MM.1S (cell line): Measurements from ENCODE around the gene CARMIL1.

ENCODE experiments used
- DNase-seq: peaks from one replicate; pipeline ENCODE4 v3.0.0-alpha.2; 2015
- H2AFZ ChIP-seq: fragments of 300-600 bp; sonication (generic); 2 replicates; pipeline ENCODE4 v1.6.0; 2016; ENCODE audit warnings: antibody characterized with exemption, low read length
- H3F3A ChIP-seq: fragments of 300-600 bp; sonication (generic); 2 replicates; pipeline ENCODE4 v1.6.1; 2016; ENCODE audit warnings: mild to moderate bottlenecking, antibody characterized with exemption, low read length, moderate library complexity, mixed read lengths; ENCODE audit not compliant: insufficient read depth
- H3K27ac ChIP-seq: fragments of 300-600 bp; sonication (generic); 2 replicates; pipeline ENCODE4 v1.5.1; 2016; ENCODE audit warnings: mild to moderate bottlenecking, low read length
- H3K27me3 ChIP-seq: fragments of 300-600 bp; sonication (generic); replicated peaks from 2 replicates; pipeline ENCODE4 v1.6.0; 2016; ENCODE audit warnings: low read length; ENCODE audit not compliant: insufficient read depth
- H3K36me3 ChIP-seq: fragments of 300-600 bp; sonication (generic); replicated peaks from 2 replicates; pipeline ENCODE4 v1.6.1; 2016; ENCODE audit warnings: mild to moderate bottlenecking, low read length, mixed read lengths; ENCODE audit not compliant: insufficient read depth
- H3K4me1 ChIP-seq: fragments of 300-600 bp; sonication (generic); 2 replicates; pipeline ENCODE4 v1.6.1; 2016; ENCODE audit warnings: low read length, mixed read lengths
- H3K4me2 ChIP-seq: fragments of 300-600 bp; sonication (generic); 2 replicates; pipeline ENCODE4 v1.6.0; 2016; ENCODE audit warnings: low read depth, low read length
- H3K4me3 ChIP-seq: fragments of 300-600 bp; sonication (generic); 2 replicates; pipeline ENCODE4 v1.5.1; 2016; ENCODE audit warnings: low read length, mixed read lengths
- H3K79me2 ChIP-seq: fragments of 300-600 bp; sonication (generic); 2 replicates; pipeline ENCODE4 v1.6.1; 2016; ENCODE audit warnings: mixed run types, low read length, mixed read lengths
- H3K9ac ChIP-seq: fragments of 300-600 bp; sonication (generic); 2 replicates; pipeline ENCODE4 v1.6.1; 2016; ENCODE audit warnings: low read length, mixed read lengths
- H3K9me2 ChIP-seq: fragments of 300-600 bp; sonication (generic); replicated peaks from 2 replicates; pipeline ENCODE4 v1.6.1; 2016; ENCODE audit warnings: mild to moderate bottlenecking, low read length, mixed read lengths; ENCODE audit not compliant: insufficient read depth
- H3K9me3 ChIP-seq: fragments of 300-600 bp; sonication (generic); replicated peaks from 2 replicates; pipeline ENCODE4 v1.6.1; 2016; ENCODE audit warnings: mild to moderate bottlenecking, low read length, mixed read lengths; ENCODE audit not compliant: insufficient read depth
- H4K20me1 ChIP-seq: fragments of 300-600 bp; sonication (generic); 2 replicates; pipeline ENCODE4 v1.6.1; 2016; ENCODE audit warnings: mild to moderate bottlenecking, low read length, moderate library complexity, mixed read lengths; ENCODE audit not compliant: insufficient read depth
- CTCF ChIP-seq: fragments of 300-600 bp; sonication (generic); IDR thresholded peaks from 2 replicates; pipeline ENCODE4 v1.5.1; 2016; ENCODE audit warnings: antibody characterized with exemption, low read length, mixed read lengths
- EZH2 ChIP-seq: fragments of 300-600 bp; sonication (generic); optimal IDR thresholded peaks from 2 replicates; pipeline ENCODE3; 2017; ENCODE audit warnings: low read depth, mild to moderate bottlenecking, antibody characterized with exemption, low read length, mixed read lengths
- EZH2phosphoT487 ChIP-seq: fragments of 300-600 bp; sonication (generic); IDR thresholded peaks from 2 replicates; pipeline ENCODE4 v1.6.1; 2018; ENCODE audit warnings: antibody characterized with exemption, low read length

Gene CARMIL1

GRCh38 chr6:25332165-25332564 is 53.0 kb downstream of the CARMIL1 start:
- peaks cover 99% of the 10 kb centered on the region for H3K79me2 ChIP-seq
- no peaks in the 10 kb centered on the region for H3K36me3 ChIP-seq
- no peak overlapping the region for H3K9ac ChIP-seq
- H2AFZ ChIP-seq, result no peak overlapping the region
- H3K4me1 ChIP-seq, result peaks cover 23% of the 10 kb centered on the region
- no peaks in the 10 kb centered on the region for H3K9me3 ChIP-seq
- no peak for TF ChIP-seq CTCF
- TF ChIP-seq EZH2phosphoT487, result no peak
- TF ChIP-seq EZH2, result no peak
- peak overlapping the region; percentile 2; the same call in 1 of the 2 replicates for H3K27ac ChIP-seq
- H3K4me3 ChIP-seq, result no peak overlapping the region
- H3F3A ChIP-seq, result no peaks in the 10 kb centered on the region
- peak overlapping the region; percentile 34 for H3K4me2 ChIP-seq
- no peaks in the 10 kb centered on the region for H4K20me1 ChIP-seq
- H3K9me2 ChIP-seq, result no peaks in the 10 kb centered on the region
- no peak for DNase-seq
- H3K27me3 ChIP-seq, result no peaks in the 10 kb centered on the region

GRCh38 chr6:25332655-25333071 is 53.5 kb downstream of the CARMIL1 start:
- H3K27me3 ChIP-seq, result no peaks in the 10 kb centered on the region
- peak overlapping the region; percentile 34 for H3K4me2 ChIP-seq
- no peaks in the 10 kb centered on the region for H3K9me3 ChIP-seq
- peak; percentile 31 for DNase-seq
- no peak overlapping the region for H3K4me3 ChIP-seq
- H3F3A ChIP-seq, result no peaks in the 10 kb centered on the region
- no peak overlapping the region for H2AFZ ChIP-seq
- no peaks in the 10 kb centered on the region for H3K36me3 ChIP-seq
- H3K9ac ChIP-seq, result no peak overlapping the region
- TF ChIP-seq CTCF, result no peak
- no peak for TF ChIP-seq EZH2phosphoT487
- TF ChIP-seq EZH2, result no peak
- no peaks in the 10 kb centered on the region for H3K9me2 ChIP-seq
- no peaks in the 10 kb centered on the region for H4K20me1 ChIP-seq
- peaks cover 23% of the 10 kb centered on the region for H3K4me1 ChIP-seq
- H3K79me2 ChIP-seq, result peaks cover 99% of the 10 kb centered on the region
- H3K27ac ChIP-seq, result peak overlapping the region; percentile 29; the same call in 1 of the 2 replicates

GRCh38 chr6:25333471-25333870 is 54.3 kb downstream of the CARMIL1 start:
- no peak for DNase-seq
- no peaks in the 10 kb centered on the region for H3K9me3 ChIP-seq
- no peaks in the 10 kb centered on the region for H3K9me2 ChIP-seq
- H2AFZ ChIP-seq, result no peak overlapping the region
- H3K4me1 ChIP-seq, result peaks cover 23% of the 10 kb centered on the region
- H3K4me2 ChIP-seq, result no peak overlapping the region
- H3K4me3 ChIP-seq, result no peak overlapping the region
- H3K27ac ChIP-seq, result no peak overlapping the region
- H3K9ac ChIP-seq, result no peak overlapping the region
- peaks cover 99% of the 10 kb centered on the region for H3K79me2 ChIP-seq
- no peaks in the 10 kb centered on the region for H3K36me3 ChIP-seq
- H3F3A ChIP-seq, result no peaks in the 10 kb centered on the region
- no peaks in the 10 kb centered on the region for H3K27me3 ChIP-seq
- TF ChIP-seq EZH2, result no peak
- TF ChIP-seq CTCF, result no peak
- no peak for TF ChIP-seq EZH2phosphoT487
- no peaks in the 10 kb centered on the region for H4K20me1 ChIP-seq
